GM23248 (cell line): ENCODE results near the gene TTC13.

Experiments used
- EZH2 ChIP-seq: fragments of 200-600 bp; sonication (generic); IDR thresholded peaks from 2 replicates; pipeline ENCODE4 v1.6.1; 2018; ENCODE audit warnings: antibody characterized with exemption, mild to moderate bottlenecking; ENCODE audit not compliant: insufficient read depth, poor library complexity, severe bottlenecking
- EZH2phosphoT487 ChIP-seq: fragments of 200-600 bp; sonication (generic); IDR thresholded peaks from 2 replicates; pipeline ENCODE4 v1.6.1; 2018; ENCODE audit warnings: antibody characterized with exemption, moderate library complexity, mild to moderate bottlenecking, low read depth; ENCODE audit not compliant: insufficient read depth

DNA sequence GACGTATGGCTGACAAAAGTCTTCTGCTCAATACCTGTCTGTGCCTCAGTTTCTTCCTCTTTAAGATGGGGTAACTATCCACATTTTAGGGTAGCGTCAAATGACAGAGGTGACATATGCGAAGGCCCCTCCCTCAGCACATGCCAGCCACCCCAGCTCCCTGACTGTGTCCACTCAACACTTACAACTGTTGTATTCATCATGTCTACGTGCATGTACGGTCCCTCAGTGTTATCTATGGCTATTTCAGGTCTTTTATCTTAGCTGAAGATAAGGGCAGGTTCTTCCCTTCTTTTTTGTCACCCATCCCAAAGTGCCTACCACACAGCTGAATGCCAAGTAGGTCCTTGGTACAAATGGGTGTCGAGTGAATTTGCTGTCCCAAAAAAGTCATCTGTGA is 102.0 kb downstream of the TTC13 start:
- TF ChIP-seq EZH2 (no peak), EZH2phosphoT487 (no peak)
